ENCODE measurements around the gene GUCY1A2.
A peak's percentile ranks its signal among the peaks of the same experiment; 100 is the strongest.

The GUCY1A2 gene

GRCh38 chr11:106854429-106854828 lies 163.8 kb downstream of the GUCY1A2 start:
- Histone ChIP-seq H3K27me3 (ENCODE audit: control insufficient read depth in 1 of 2, insufficient read depth in 1 of 2, low read length in 2 of 2) (no peaks in the 10 kb centered on the region), H3K18ac (ENCODE audit: low read depth in 1 of 2, low read length in 2 of 2) (no peak overlapping the region), H3K4ac (ENCODE audit: low read depth in 1 of 2, low read length in 2 of 2) (no peak overlapping the region), H3K23ac (ENCODE audit: low read length in 2 of 2) (no peak overlapping the region), H3K4me1 (ENCODE audit: control insufficient read depth, insufficient read depth, low read depth, low read length) (no peaks in the 10 kb centered on the region), H3K27ac (ENCODE audit: low read length, poor library complexity, severe bottlenecking) (no peak overlapping the region), H3K4me2 (ENCODE audit: low read length, poor library complexity, severe bottlenecking) (no peak overlapping the region), H2AFZ (ENCODE audit: low read depth, low read length) (no peak overlapping the region), H3K79me1 (replicated peaks; ENCODE audit: low read length, poor library complexity, severe bottlenecking) (no peaks in the 10 kb centered on the region), H3K9ac (ENCODE audit: low read length) (no peak overlapping the region), H3K4me3 (ENCODE audit: insufficient read depth in 1 of 2, low read depth in 1 of 2, low read length in 2 of 2) (no peak overlapping the region), H3K36me3 (ENCODE audit: control insufficient read depth in 1 of 2, insufficient read depth in 2 of 2, low read depth in 1 of 2, low read length in 2 of 2) (no peaks in the 10 kb centered on the region), H2BK120ac (ENCODE audit: low read depth, low read length) (no peak overlapping the region), H2BK5ac (ENCODE audit: low read depth, low read length, poor library complexity, severe bottlenecking) (no peak overlapping the region), H4K91ac (ENCODE audit: low read length) (no peak overlapping the region), H4K8ac (ENCODE audit: low read length) (no peak overlapping the region), H2BK12ac (ENCODE audit: low read length in 2 of 2) (no peak overlapping the region), H2BK15ac (ENCODE audit: low read depth, poor library complexity, severe bottlenecking) (no peak overlapping the region), H2AK5ac (ENCODE audit: low read length, severe bottlenecking) (no peak overlapping the region), H3K14ac (ENCODE audit: low read length in 2 of 2) (no peak overlapping the region), H3K9me3 (ENCODE audit: control insufficient read depth, low read length) (peaks cover 9% of the 10 kb centered on the region)
- DNase-seq, result no peak
- 96% methylated on average over 7 of the region's 7 CpGs for WGBS

DNA sequence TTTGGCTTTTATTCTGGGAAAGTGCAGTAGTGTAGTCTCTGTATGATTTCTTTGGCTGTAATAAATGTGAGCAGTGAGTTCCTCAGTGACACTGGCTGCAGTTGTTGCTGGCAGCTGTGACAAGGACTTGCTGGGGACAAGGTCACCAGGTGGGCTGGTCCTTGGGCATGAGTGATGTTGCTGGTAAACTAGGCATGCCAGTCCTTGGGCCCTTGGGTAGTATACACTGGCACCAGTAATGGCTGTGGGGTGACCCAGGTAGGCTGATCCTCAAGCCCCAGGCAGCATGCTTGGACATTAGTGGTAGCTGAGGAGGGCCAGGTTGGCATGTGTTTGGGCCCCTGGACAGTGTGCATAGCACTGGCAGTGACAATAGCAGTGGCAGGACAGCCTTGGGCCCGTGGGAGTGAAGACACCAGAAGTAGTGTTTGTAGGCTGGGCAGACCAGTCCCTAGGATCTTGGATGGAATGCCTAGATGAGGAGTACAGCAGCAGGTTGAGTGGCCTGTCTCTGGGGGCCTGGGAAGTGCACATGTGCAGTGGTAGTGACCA lies 164.3 kb downstream of the GUCY1A2 start:
- H2AFZ ChIP-seq (ENCODE audit: low read depth, low read length), result no peak overlapping the region
- H3K9me3 ChIP-seq (ENCODE audit: control insufficient read depth, low read length), result peaks cover 9% of the 10 kb centered on the region
- H2BK120ac ChIP-seq (ENCODE audit: low read depth, low read length), result no peak overlapping the region
- no peak overlapping the region for H3K18ac ChIP-seq (ENCODE audit: low read depth in 1 of 2, low read length in 2 of 2)
- H3K27ac ChIP-seq (ENCODE audit: low read length, poor library complexity, severe bottlenecking), result no peak overlapping the region
- DNase-seq, result no peak
- no peak overlapping the region for H3K4me3 ChIP-seq (ENCODE audit: insufficient read depth in 1 of 2, low read depth in 1 of 2, low read length in 2 of 2)
- no peaks in the 10 kb centered on the region for H3K36me3 ChIP-seq (ENCODE audit: control insufficient read depth in 1 of 2, insufficient read depth in 2 of 2, low read depth in 1 of 2, low read length in 2 of 2)
- H3K9ac ChIP-seq (ENCODE audit: low read length), result no peak overlapping the region
- WGBS, result 90% methylated on average over 1 of the region's 1 CpG
- no peaks in the 10 kb centered on the region for H3K4me1 ChIP-seq (ENCODE audit: control insufficient read depth, insufficient read depth, low read depth, low read length)
- H3K14ac ChIP-seq (ENCODE audit: low read length in 2 of 2), result peak overlapping the region in 1 of 2 experiments; percentile 51
- no peak overlapping the region for H2BK12ac ChIP-seq (ENCODE audit: low read length in 2 of 2)
- no peak overlapping the region for H3K4ac ChIP-seq (ENCODE audit: low read depth in 1 of 2, low read length in 2 of 2)
- H3K4me2 ChIP-seq (ENCODE audit: low read length, poor library complexity, severe bottlenecking), result no peak overlapping the region
- no peak overlapping the region for H2AK5ac ChIP-seq (ENCODE audit: low read length, severe bottlenecking)
- no peaks in the 10 kb centered on the region for H3K79me1 ChIP-seq (replicated peaks; ENCODE audit: low read length, poor library complexity, severe bottlenecking)
- no peaks in the 10 kb centered on the region for H3K27me3 ChIP-seq (ENCODE audit: control insufficient read depth in 1 of 2, insufficient read depth in 1 of 2, low read length in 2 of 2)
- no peak overlapping the region for H4K8ac ChIP-seq (ENCODE audit: low read length)
- no peak overlapping the region for H4K91ac ChIP-seq (ENCODE audit: low read length)
- H3K23ac ChIP-seq (ENCODE audit: low read length in 2 of 2), result no peak overlapping the region
- H2BK5ac ChIP-seq (ENCODE audit: low read depth, low read length, poor library complexity, severe bottlenecking), result no peak overlapping the region
- H2BK15ac ChIP-seq (ENCODE audit: low read depth, poor library complexity, severe bottlenecking), result no peak overlapping the region

DNA sequence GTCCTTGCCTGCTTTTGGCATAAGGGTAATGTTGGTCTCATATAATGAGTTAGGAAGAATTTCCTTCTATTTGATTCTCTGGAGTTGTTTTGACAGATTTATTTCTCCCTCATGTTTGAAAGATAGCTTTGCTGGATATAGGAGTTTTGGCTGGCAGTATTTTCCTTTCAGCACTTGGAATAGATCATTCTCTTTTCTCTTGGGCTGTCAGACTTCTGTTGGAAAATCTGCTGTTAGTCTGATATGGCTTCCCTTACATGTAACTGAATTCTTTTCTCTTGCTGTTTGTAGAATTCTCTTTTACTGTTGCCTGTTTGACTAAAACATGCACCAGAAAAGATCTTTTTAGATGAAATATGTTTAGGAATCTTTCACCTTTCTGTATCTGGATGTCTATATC lies 165.5 kb downstream of the GUCY1A2 start:
- no peaks in the 10 kb centered on the region for H3K27me3 ChIP-seq (ENCODE audit: control insufficient read depth in 1 of 2, insufficient read depth in 1 of 2, low read length in 2 of 2)
- no peak overlapping the region for H2AK5ac ChIP-seq (ENCODE audit: low read length, severe bottlenecking)
- no peak overlapping the region for H2BK12ac ChIP-seq (ENCODE audit: low read length in 2 of 2)
- H3K36me3 ChIP-seq (ENCODE audit: control insufficient read depth in 1 of 2, insufficient read depth in 2 of 2, low read depth in 1 of 2, low read length in 2 of 2), result no peaks in the 10 kb centered on the region
- H3K4me3 ChIP-seq (ENCODE audit: insufficient read depth in 1 of 2, low read depth in 1 of 2, low read length in 2 of 2), result no peak overlapping the region
- no peak overlapping the region for H3K23ac ChIP-seq (ENCODE audit: low read length in 2 of 2)
- no peak overlapping the region for H2BK5ac ChIP-seq (ENCODE audit: low read depth, low read length, poor library complexity, severe bottlenecking)
- no peak for DNase-seq
- no peak overlapping the region for H3K4ac ChIP-seq (ENCODE audit: low read depth in 1 of 2, low read length in 2 of 2)
- no peak overlapping the region for H3K27ac ChIP-seq (ENCODE audit: low read length, poor library complexity, severe bottlenecking)
- H3K4me1 ChIP-seq (ENCODE audit: control insufficient read depth, insufficient read depth, low read depth, low read length), result no peaks in the 10 kb centered on the region
- peaks cover 9% of the 10 kb centered on the region for H3K9me3 ChIP-seq (ENCODE audit: control insufficient read depth, low read length)
- no peak overlapping the region for H4K8ac ChIP-seq (ENCODE audit: low read length)
- H3K9ac ChIP-seq (ENCODE audit: low read length), result no peak overlapping the region
- H2BK15ac ChIP-seq (ENCODE audit: low read depth, poor library complexity, severe bottlenecking), result no peak overlapping the region
- H3K79me1 ChIP-seq (replicated peaks; ENCODE audit: low read length, poor library complexity, severe bottlenecking), result no peaks in the 10 kb centered on the region
- H3K18ac ChIP-seq (ENCODE audit: low read depth in 1 of 2, low read length in 2 of 2), result no peak overlapping the region
- no peak overlapping the region for H2AFZ ChIP-seq (ENCODE audit: low read depth, low read length)
- no peak overlapping the region for H2BK120ac ChIP-seq (ENCODE audit: low read depth, low read length)
- no peak overlapping the region for H3K4me2 ChIP-seq (ENCODE audit: low read length, poor library complexity, severe bottlenecking)
- H4K91ac ChIP-seq (ENCODE audit: low read length), result no peak overlapping the region
- H3K14ac ChIP-seq (ENCODE audit: low read length in 2 of 2), result no peak overlapping the region

DNA sequence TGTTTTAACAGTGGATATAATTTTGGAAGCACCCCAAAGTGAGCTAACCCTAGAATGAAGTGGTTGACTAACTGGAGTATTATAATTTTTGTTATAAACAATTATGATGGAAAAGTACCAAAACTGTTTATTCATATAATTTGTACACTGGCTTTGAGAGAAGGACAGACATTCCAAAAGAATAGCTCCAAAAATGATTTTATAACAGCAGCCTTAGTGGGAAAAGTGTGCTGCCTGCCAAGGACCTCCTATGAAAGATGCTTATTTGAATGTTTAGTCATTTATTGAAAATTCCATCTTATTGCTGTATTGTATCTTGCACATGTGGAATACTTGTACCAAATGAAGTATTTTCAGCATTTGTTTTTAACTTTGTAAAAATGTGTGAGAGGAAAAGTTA lies 169.8 kb downstream of the GUCY1A2 start:
- no peak overlapping the region for H2BK120ac ChIP-seq (ENCODE audit: low read depth, low read length)
- no peak overlapping the region for H2BK15ac ChIP-seq (ENCODE audit: low read depth, poor library complexity, severe bottlenecking)
- no peak overlapping the region for H3K4ac ChIP-seq (ENCODE audit: low read depth in 1 of 2, low read length in 2 of 2)
- no peaks in the 10 kb centered on the region for H3K4me1 ChIP-seq (ENCODE audit: control insufficient read depth, insufficient read depth, low read depth, low read length)
- H3K23ac ChIP-seq (ENCODE audit: low read length in 2 of 2), result no peak overlapping the region
- H3K27ac ChIP-seq (ENCODE audit: low read length, poor library complexity, severe bottlenecking), result no peak overlapping the region
- H4K8ac ChIP-seq (ENCODE audit: low read length), result no peak overlapping the region
- H2AK5ac ChIP-seq (ENCODE audit: low read length, severe bottlenecking), result no peak overlapping the region
- no peak overlapping the region for H3K4me2 ChIP-seq (ENCODE audit: low read length, poor library complexity, severe bottlenecking)
- no peaks in the 10 kb centered on the region for H3K36me3 ChIP-seq (ENCODE audit: control insufficient read depth in 1 of 2, insufficient read depth in 2 of 2, low read depth in 1 of 2, low read length in 2 of 2)
- no peaks in the 10 kb centered on the region for H3K79me1 ChIP-seq (replicated peaks; ENCODE audit: low read length, poor library complexity, severe bottlenecking)
- no peak overlapping the region for H3K14ac ChIP-seq (ENCODE audit: low read length in 2 of 2)
- H3K9ac ChIP-seq (ENCODE audit: low read length), result no peak overlapping the region
- H3K9me3 ChIP-seq (ENCODE audit: control insufficient read depth, low read length), result peaks cover 9% of the 10 kb centered on the region
- no peaks in the 10 kb centered on the region for H3K27me3 ChIP-seq (ENCODE audit: control insufficient read depth in 1 of 2, insufficient read depth in 1 of 2, low read length in 2 of 2)
- H2BK12ac ChIP-seq (ENCODE audit: low read length in 2 of 2), result no peak overlapping the region
- no peak overlapping the region for H2BK5ac ChIP-seq (ENCODE audit: low read depth, low read length, poor library complexity, severe bottlenecking)
- no peak overlapping the region for H3K4me3 ChIP-seq (ENCODE audit: insufficient read depth in 1 of 2, low read depth in 1 of 2, low read length in 2 of 2)
- H2AFZ ChIP-seq (ENCODE audit: low read depth, low read length), result no peak overlapping the region
- H3K18ac ChIP-seq (ENCODE audit: low read depth in 1 of 2, low read length in 2 of 2), result no peak overlapping the region
- H4K91ac ChIP-seq (ENCODE audit: low read length), result no peak overlapping the region
- DNase-seq, result no peak
